ENCODE measurements around the gene PLPPR5.

DNA sequence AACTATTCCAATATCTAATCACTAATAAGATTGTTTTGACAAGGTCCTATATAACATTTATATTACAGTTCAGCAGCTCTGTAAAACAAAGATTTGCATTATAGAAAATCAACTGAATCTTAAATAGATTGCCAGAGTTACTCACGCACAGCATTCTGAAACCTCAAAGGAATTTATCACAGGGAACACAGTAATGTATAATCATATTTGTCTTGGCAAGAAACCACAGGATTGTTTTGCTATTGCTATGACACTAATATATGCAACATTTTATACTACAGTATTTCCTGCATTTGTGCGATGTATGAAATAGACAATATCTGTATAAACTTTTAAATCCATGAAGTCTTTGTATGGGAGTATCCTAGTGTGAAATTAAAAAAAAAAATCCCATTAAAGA lies 101.4 kb downstream of the PLPPR5 start:
- TF ChIP-seq YY1 (IDR thresholded peaks at IDR 0.05; ENCODE audit: insufficient read depth, insufficient read length) (no peak), SUZ12 (IDR thresholded peaks at IDR 0.05; ENCODE audit: extremely low read depth, insufficient read depth, insufficient read length) (no peak), ZNF274 (IDR thresholded peaks at IDR 0.05; ENCODE audit: low read depth, low read length) (no peak)
